ENCODE measurements around the gene ZSCAN23.
"Not testable (repeated sequence)": the region's sequence is repeated elsewhere in the genome, so short reads cannot be mapped to it uniquely, and the experiment has no call there.

Gene ZSCAN23

GRCh38 chr6:28433119-28433518 is 10.2 kb downstream of the ZSCAN23 start:
- DNase-seq, result no peak

GRCh38 chr6:28429781-28430180 is 13.5 kb downstream of the ZSCAN23 start:
- no peak for DNase-seq

- DNase-seq, result no peak
Measured at GRCh38 chr6:28425944-28426541, 17.2 kb downstream of the ZSCAN23 start.

GRCh38 chr6:28424163-28424562 is 19.1 kb downstream of the ZSCAN23 start:
- no peak for DNase-seq

- DNase-seq, result no peak
Measured at GRCh38 chr6:28423546-28423945, 19.7 kb downstream of the ZSCAN23 start.

GRCh38 chr6:28413681-28414080 is 29.6 kb downstream of the ZSCAN23 start:
- no peak for DNase-seq

- DNase-seq, result no peak
Measured at GRCh38 chr6:28410767-28411166, 32.5 kb downstream of the ZSCAN23 start.

GRCh38 chr6:28408076-28408802 is 35.1 kb downstream of the ZSCAN23 start:
- DNase-seq, result no peak

- no peak for DNase-seq
Measured at GRCh38 chr6:28407401-28407800, 35.9 kb downstream of the ZSCAN23 start.

GRCh38 chr6:28403923-28404322 is 39.4 kb downstream of the ZSCAN23 start:
- not testable (repeated sequence) for DNase-seq

- DNase-seq, result no peak
Measured at GRCh38 chr6:28402197-28402596, 41.1 kb downstream of the ZSCAN23 start.

- DNase-seq, result no peak
Measured at GRCh38 chr6:28401172-28401571, 42.1 kb downstream of the ZSCAN23 start.

GRCh38 chr6:28400122-28400451 is 43.2 kb downstream of the ZSCAN23 start:
- DNase-seq, result no peak

GRCh38 chr6:28399350-28400121 is 43.8 kb downstream of the ZSCAN23 start, which contains the start of gene ZSCAN12:
Gene ZSCAN12, minus strand, starts transcription at chr6:28399747. Its CDS starts 1,342 bp downstream, at chr6:28398405.
- peak; percentile 51 to 65 for DNase-seq

- DNase-seq, result no peak
Measured at GRCh38 chr6:28395918-28396317, 47.4 kb downstream of the ZSCAN23 start.

- no peak for DNase-seq
Measured at GRCh38 chr6:28393912-28394662, 49.2 kb downstream of the ZSCAN23 start.

- no peak for DNase-seq
Measured at GRCh38 chr6:28390688-28391087, 52.6 kb downstream of the ZSCAN23 start.

- DNase-seq, result no peak
Measured at GRCh38 chr6:28384143-28384533, 59.2 kb downstream of the ZSCAN23 start.

GRCh38 chr6:28383235-28384142 is 59.8 kb downstream of the ZSCAN23 start:
- DNase-seq, result peak; percentile 40 to 45

All from bone marrow (tissue), 2 donors.